Activated CD8-positive, alpha-beta T cell treated with anti-CD3 and anti-CD28 coated beads, Interleukin-2, amount 10 ng/mL, durations not matched to agents 7 days and 5 days (primary cell): ENCODE measurements around the gene RANBP9. TPM values are rescaled to one million over a fixed set of nuclear protein-coding genes. Genes with fewer than 3 reads are reported as not detected.

Experiments used
- ATAC-seq: fragments of 150-1000 bp; cut with Tn5 transposase; one replicate; pipeline ENCODE4 v1.10.0; 2021; ENCODE audit warnings: moderate library complexity
- CTCF ChIA-PET: fragments of 350-600 bp; sonication (Branson Sonifier 250); formaldehyde crosslinking; loops from one replicate; lab custom pipeline; 2021; ENCODE audit warnings: antibody characterized with exemption; lab: Charles Lee
- POLR2A ChIA-PET: fragments of 350-600 bp; sonication (Branson Sonifier 250); formaldehyde crosslinking; loops from one replicate; lab custom pipeline; 2021; ENCODE audit warnings: antibody characterized with exemption; lab: Charles Lee
- DNase-seq: peaks from one replicate; pipeline ENCODE4 v3.0.0-alpha.2; 2020
- H3K27ac Mint-ChIP-seq: one replicate; pipeline ENCODE4 v1.8.0; 2021; ENCODE audit warnings: mild to moderate bottlenecking, mixed read lengths
- H3K27me3 Mint-ChIP-seq: one replicate; pipeline ENCODE4 v1.8.0; 2021; ENCODE audit warnings: low read depth, mixed read lengths
- H3K36me3 Mint-ChIP-seq: one replicate; pipeline ENCODE4 v1.8.0; 2021; ENCODE audit warnings: low read depth, mixed read lengths
- H3K4me1 Mint-ChIP-seq: one replicate; pipeline ENCODE4 v1.8.0; 2021; ENCODE audit warnings: low read depth, mixed read lengths
- H3K4me3 Mint-ChIP-seq: one replicate; pipeline ENCODE4 v1.8.0; 2021; ENCODE audit warnings: mild to moderate bottlenecking, mixed read lengths
- H3K9me3 Mint-ChIP-seq: one replicate; pipeline ENCODE4 v1.8.0; 2022; ENCODE audit warnings: mixed read lengths; ENCODE audit not compliant: insufficient read depth
- total RNA-seq, 2 experiments: library from RNA; stranded (reverse); gene quantifications; one replicate each; pipeline ENCODE4 v1.2.3, GENCODE V29; 2021

RANBP9 gene
- 10 to 100 TPM; 50.0 to 53.4 TPM for total RNA-seq

DNA sequence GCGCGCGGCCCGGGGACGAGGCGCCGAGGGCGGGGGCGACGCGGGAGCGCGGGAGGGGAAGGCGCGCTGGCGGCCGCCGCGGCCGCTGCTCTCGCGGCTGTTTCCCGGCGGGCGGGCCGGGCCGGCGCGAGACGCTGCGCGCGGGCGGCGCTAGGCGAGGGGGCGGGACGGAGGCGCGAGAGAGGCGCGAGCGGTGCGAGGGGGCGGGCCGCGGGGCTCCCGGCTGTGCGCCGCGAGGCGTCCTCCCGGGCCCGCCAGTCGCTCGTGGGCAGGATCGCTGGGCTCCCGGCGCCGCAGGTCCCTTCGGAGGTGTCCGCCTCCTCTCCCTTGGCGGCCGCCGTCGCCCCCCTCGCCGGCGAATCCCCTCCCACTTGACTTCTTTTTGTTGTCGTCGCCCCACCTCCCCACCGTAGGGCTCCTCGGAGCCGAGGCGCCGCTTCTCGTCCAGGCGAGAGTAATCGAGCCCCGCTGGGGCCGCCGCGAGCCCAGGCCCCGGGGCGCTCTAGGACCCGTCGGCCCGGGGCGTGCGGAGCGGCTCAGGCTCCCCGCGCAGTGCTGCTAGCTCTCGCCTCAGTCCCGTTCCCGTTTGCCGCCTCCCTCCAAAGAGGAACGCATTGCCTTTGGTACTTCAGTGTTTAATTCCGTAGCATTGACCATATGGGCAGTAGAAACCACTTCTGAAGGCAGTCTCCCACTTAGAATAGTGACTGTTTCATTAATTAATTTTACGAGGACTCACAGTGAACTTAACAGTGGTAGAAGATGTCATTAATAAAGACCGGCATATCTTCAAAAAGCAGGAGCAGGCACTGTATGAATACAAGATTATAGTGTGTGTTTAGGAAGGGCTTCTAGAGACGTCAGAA is at the start of gene RANBP9:
TSS of gene RANBP9 (minus strand) at position 103 of the 866 bp plus-strand sequence. CDS start 330 bp downstream, outside the sequence.
- Mint-ChIP-seq H3K27me3 (no peaks in the 10 kb centered on the region), H3K36me3 (peaks cover 25% of the 10 kb centered on the region), H3K9me3 (peaks cover 5% of the 10 kb centered on the region), H3K4me1 (peaks cover 51% of the 10 kb centered on the region), H3K27ac (peak within 1 kb of the TSS; percentile 97), H3K4me3 (peak within 1 kb of the TSS; percentile 94)
- peak; percentile 90 for DNase-seq
- ChIA-PET CTCF (interaction anchor here (0.9 to 5.0 kb wide), 9 partner anchors 12 to 138 kb away, joined by 3 to 36 read pairs (median 4); partner anchors contain the start of genes NOL7 and SIRT5), POLR2A (interaction anchor here (0.6 to 3.7 kb wide), 16 partner anchors 9 to 397 kb away, joined by 3 to 23 read pairs (median 4); partner anchors contain the start of genes MCUR1, NOL7 and SIRT5)
- peak; percentile 86 for ATAC-seq

- peaks cover 35% of the 10 kb centered on the region for H3K4me1 Mint-ChIP-seq
- H3K36me3 Mint-ChIP-seq = peaks cover 5% of the 10 kb centered on the region
- H3K4me3 Mint-ChIP-seq = no peak overlapping the region
- POLR2A ChIA-PET = no interaction called here
- H3K9me3 Mint-ChIP-seq = no peaks in the 10 kb centered on the region
- no peak for DNase-seq
- no peak overlapping the region for H3K27ac Mint-ChIP-seq
- H3K27me3 Mint-ChIP-seq = no peaks in the 10 kb centered on the region
- CTCF ChIA-PET = interaction anchor here (1.6 kb wide), 1 partner anchor 17 kb away, joined by 3 read pairs; no protein-coding TSS in a partner anchor
- ATAC-seq = no peak
Observed at GRCh38 chr6:13760307-13761304, 49.0 kb upstream of the RANBP9 start.

GRCh38 chr6:13759025-13759424 is 47.4 kb upstream of the RANBP9 start:
- H3K4me3 Mint-ChIP-seq = no peak overlapping the region
- POLR2A ChIA-PET = interaction anchor here (1.4 kb wide), 1 partner anchor 143 kb away, joined by 3 read pairs; the partner anchor contains the start of gene NOL7
- H3K9me3 Mint-ChIP-seq = no peaks in the 10 kb centered on the region
- no peak overlapping the region for H3K27ac Mint-ChIP-seq
- ATAC-seq = no peak
- CTCF ChIA-PET = interaction anchor here (0.9 to 1.6 kb wide), 4 partner anchors 11 to 184 kb away, joined by 3 to 4 read pairs (median 3); partner anchors contain the start of gene SIRT5
- peaks cover 32% of the 10 kb centered on the region for H3K4me1 Mint-ChIP-seq
- H3K36me3 Mint-ChIP-seq = peaks cover 5% of the 10 kb centered on the region
- H3K27me3 Mint-ChIP-seq = no peaks in the 10 kb centered on the region
- no peak for DNase-seq

DNA sequence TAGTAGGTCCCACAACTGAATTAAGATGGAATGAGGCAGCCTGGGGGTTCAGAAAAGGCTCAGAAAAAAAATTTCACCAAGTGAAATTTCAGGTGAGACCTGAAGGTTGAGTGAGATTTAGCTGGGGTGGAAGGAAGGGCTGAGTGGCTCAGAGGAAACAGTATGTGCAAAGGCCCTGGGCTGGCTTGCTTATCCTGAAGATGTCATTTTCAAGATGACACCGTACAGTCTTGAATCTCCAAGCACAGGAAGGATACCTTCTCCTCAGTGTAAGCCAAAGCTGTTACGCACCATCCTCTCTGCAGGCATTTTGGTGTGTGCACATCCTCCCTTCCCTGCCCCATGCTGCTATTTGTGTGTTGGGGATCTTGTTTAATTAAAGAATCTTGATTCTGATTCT is 43.0 kb upstream of the RANBP9 start:
- CTCF ChIA-PET = no interaction called here
- no peak for DNase-seq
- POLR2A ChIA-PET = no interaction called here

GRCh38 chr6:13743736-13744127 is 32.1 kb upstream of the RANBP9 start:
- Mint-ChIP-seq H3K4me1 (peaks cover 11% of the 10 kb centered on the region), H3K27ac (no peak overlapping the region), H3K9me3 (no peaks in the 10 kb centered on the region), H3K4me3 (no peak overlapping the region), H3K36me3 (peaks cover 2% of the 10 kb centered on the region), H3K27me3 (peaks cover 2% of the 10 kb centered on the region)
- POLR2A ChIA-PET = no interaction called here
- no peak for DNase-seq
- ATAC-seq = no peak
- CTCF ChIA-PET = interaction anchor here (0.6 kb wide), 1 partner anchor 16 kb away, joined by 3 read pairs; no protein-coding TSS in a partner anchor

More for the DNA sequence above, 43.0 kb upstream of the RANBP9 start:
- no peak overlapping the region for H3K27ac Mint-ChIP-seq
- no peaks in the 10 kb centered on the region for H3K36me3 Mint-ChIP-seq
- H3K9me3 Mint-ChIP-seq = no peaks in the 10 kb centered on the region
- H3K27me3 Mint-ChIP-seq = no peaks in the 10 kb centered on the region
- no peak overlapping the region for H3K4me3 Mint-ChIP-seq
- no peak for ATAC-seq
- H3K4me1 Mint-ChIP-seq = peaks cover 3% of the 10 kb centered on the region

DNA sequence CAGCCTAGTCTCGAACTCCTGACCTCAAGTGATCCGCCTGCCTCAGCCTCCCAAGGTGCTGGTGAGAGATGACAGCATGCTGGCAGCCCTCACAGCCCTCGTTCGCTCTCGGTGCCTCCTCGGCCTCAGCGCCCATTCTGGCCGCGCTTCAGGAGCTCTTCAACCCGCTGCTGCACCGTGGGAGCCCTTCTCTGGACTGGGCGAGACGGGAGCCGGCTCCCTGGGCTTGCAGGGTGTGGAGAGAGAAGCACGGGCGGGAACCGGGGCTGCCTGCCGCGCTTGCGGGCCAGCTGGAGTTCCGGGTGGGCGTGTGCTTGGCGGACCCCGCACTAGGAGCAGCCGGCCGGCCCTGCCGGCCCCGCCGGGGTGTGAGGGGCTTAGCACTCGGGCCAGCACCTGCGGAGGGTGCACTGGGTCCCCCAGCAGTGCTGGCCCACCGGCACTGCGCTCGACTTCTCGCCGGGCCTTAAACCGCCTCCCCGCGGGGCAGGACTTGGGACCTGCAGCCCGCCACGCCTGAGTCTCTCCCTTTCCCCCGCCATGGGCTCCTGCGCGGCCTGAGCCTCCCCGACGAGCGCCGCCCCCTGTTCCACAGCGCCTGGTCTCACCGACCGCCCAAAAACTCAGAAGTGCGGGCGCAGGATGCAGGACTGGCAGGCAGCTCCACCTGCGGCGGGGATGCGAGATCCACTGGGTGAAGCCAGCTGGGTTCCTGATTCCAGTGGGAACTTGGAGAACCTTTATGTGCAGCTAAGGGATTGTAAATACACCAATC is 31.5 kb upstream of the RANBP9 start:
- Mint-ChIP-seq H3K4me3 (no peak overlapping the region), H3K4me1 (peaks cover 8% of the 10 kb centered on the region)

DNA sequence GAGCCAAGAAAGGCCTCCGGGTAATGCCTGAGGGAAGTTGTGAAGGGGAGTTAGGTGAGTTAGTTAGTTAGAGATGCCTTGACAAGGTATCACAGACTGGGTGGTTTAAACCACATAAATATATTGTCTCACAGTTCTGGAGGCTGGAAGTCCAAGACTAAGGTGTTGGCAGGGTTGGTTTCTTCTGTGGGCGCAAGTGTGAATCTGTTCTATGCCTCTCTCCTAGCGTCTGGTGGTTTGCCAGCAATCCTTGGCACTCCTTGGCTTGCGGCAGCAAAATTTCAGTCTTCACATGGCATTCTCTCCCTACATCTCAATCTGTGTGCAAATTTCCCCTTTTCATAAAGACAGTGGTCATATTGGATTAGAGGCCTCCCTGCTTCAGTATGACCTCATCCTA is 29.7 kb upstream of the RANBP9 start:
- no peak for ATAC-seq
- ChIA-PET POLR2A (no interaction called here), CTCF (no interaction called here)
- Mint-ChIP-seq H3K9me3 (no peaks in the 10 kb centered on the region), H3K27me3 (no peaks in the 10 kb centered on the region), H3K36me3 (no peaks in the 10 kb centered on the region), H3K27ac (no peak overlapping the region), H3K4me1 (no peaks in the 10 kb centered on the region), H3K4me3 (no peak overlapping the region)
- no peak for DNase-seq

More for the DNA sequence above, 31.5 kb upstream of the RANBP9 start:
- DNase-seq (no peak), ATAC-seq (no peak)
- Mint-ChIP-seq H3K27ac (no peak overlapping the region), H3K9me3 (no peaks in the 10 kb centered on the region), H3K27me3 (no peaks in the 10 kb centered on the region), H3K36me3 (peaks cover 2% of the 10 kb centered on the region)
- ChIA-PET POLR2A (no interaction called here), CTCF (interaction anchor here (0.6 kb wide), 1 partner anchor 16 kb away, joined by 3 read pairs; no protein-coding TSS in a partner anchor)

- Mint-ChIP-seq H3K4me3 (no peak overlapping the region), H3K4me1 (no peaks in the 10 kb centered on the region), H3K27me3 (peaks cover 9% of the 10 kb centered on the region), H3K9me3 (no peaks in the 10 kb centered on the region), H3K27ac (no peak overlapping the region), H3K36me3 (no peaks in the 10 kb centered on the region)
- ChIA-PET CTCF (no interaction called here), POLR2A (no interaction called here)
- ATAC-seq = no peak
- no peak for DNase-seq
Observed at GRCh38 chr6:13735031-13735430, 23.4 kb upstream of the RANBP9 start.

DNA sequence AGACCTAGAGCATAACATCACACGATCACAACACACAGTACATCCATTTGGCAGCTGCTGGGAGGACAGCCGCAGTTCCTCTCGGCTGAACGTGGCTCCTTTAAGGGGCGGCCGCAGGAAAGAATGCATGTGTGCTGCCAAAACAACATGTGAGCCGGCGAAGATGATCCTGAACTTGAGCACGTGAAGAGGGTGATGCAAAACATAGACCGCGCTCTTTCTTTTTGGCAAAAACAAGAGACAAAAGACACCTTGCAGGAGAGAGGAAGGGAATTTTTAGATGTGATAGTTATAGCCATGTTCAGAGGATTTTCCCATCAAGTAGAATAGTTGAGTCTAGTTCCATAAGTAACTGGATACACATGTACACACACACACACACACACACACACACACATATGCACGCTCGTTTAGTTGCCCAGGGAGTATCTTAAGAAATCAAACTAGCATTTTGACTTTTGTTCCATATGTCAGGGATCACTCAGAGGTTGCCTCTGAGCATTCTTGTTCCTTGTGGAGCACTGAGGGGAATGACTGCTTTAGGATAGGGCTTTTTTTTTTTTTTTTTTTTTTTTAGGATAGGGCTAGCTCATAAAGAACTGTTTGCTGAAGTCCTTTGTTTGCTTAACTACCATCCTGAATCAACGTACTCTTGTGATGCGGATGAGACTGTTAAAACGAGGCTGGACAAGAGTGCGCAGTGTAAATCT is 21.7 kb upstream of the RANBP9 start:
- no peaks in the 10 kb centered on the region for H3K36me3 Mint-ChIP-seq
- peaks cover 9% of the 10 kb centered on the region for H3K27me3 Mint-ChIP-seq
- DNase-seq (no peak), ATAC-seq (no peak)
- no peaks in the 10 kb centered on the region for H3K4me1 Mint-ChIP-seq
- H3K4me3 Mint-ChIP-seq = no peak overlapping the region
- ChIA-PET POLR2A (no interaction called here), CTCF (no interaction called here)
- no peak overlapping the region for H3K27ac Mint-ChIP-seq
- no peaks in the 10 kb centered on the region for H3K9me3 Mint-ChIP-seq

GRCh38 chr6:13730704-13731103 is 19.1 kb upstream of the RANBP9 start:
- no peak for ATAC-seq
- ChIA-PET CTCF (interaction anchor here (1.2 kb wide), 1 partner anchor 336 kb away, joined by 4 read pairs; no protein-coding TSS in a partner anchor), POLR2A (no interaction called here)

More at GRCh38 chr6:13730704-13731103, 19.1 kb upstream of the RANBP9 start:
- H3K27me3 Mint-ChIP-seq = peaks cover 9% of the 10 kb centered on the region
- no peak overlapping the region for H3K4me3 Mint-ChIP-seq
- H3K9me3 Mint-ChIP-seq = no peaks in the 10 kb centered on the region
- no peaks in the 10 kb centered on the region for H3K36me3 Mint-ChIP-seq
- H3K4me1 Mint-ChIP-seq = peaks cover 2% of the 10 kb centered on the region
- no peak for DNase-seq
- no peak overlapping the region for H3K27ac Mint-ChIP-seq
